Adrenal gland (tissue), 12 donors: ENCODE data around the gene TNRC6B. TPM values are rescaled to one million over a fixed set of nuclear protein-coding genes. Genes with fewer than 3 reads are reported as not detected.

Source experiments
- DNase-seq, 7 donors: peaks; one replicate each; pipeline ENCODE4 v3.0.0-alpha.2; 2019 to 2020
- H3K27ac ChIP-seq, 5 donors: fragments of 200-600 bp; sonication (generic) in 4 of 5; 1 replicate in 3 of 5; 2 replicates in 2 of 5; pipeline versions ENCODE4 v1.5.1 to v1.8.0; 2016 to 2020; ENCODE audit warnings: mild to moderate bottlenecking in 1 of 5
- H3K27me3 ChIP-seq: fragments of 200-600 bp; 2 replicates; pipeline ENCODE4 v1.8.0; 2021
- H3K36me3 ChIP-seq, 2 donors: fragments of 200-600 bp; replicated peaks in 1 of 2; 1 replicate in 1 of 2; 2 replicates in 1 of 2; pipeline versions ENCODE4 v1.5.1 to v1.8.0; 2018 to 2022
- H3K4me1 ChIP-seq, 2 donors: fragments of 200-600 bp; replicated peaks in 1 of 2; 1 replicate in 1 of 2; 2 replicates in 1 of 2; pipeline versions ENCODE4 v1.5.1 to v1.8.0; 2018 to 2021
- H3K4me3 ChIP-seq, 4 donors: fragments of 200-600 bp; sonication (generic) in 3 of 4; one replicate each; pipeline ENCODE4 v1.5.1; 2016 to 2018
- H3K9me3 ChIP-seq, 3 donors: fragments of 200-600 bp; sonication (generic) in 1 of 3; replicated peaks in 1 of 3; 1 replicate in 2 of 3; 2 replicates in 1 of 3; pipeline versions ENCODE4 v1.5.1 to v1.8.0; 2016 to 2021
- POLR2A ChIP-seq, 2 donors: fragments of 450-650 bp; IDR thresholded peaks; one replicate each; pipeline ENCODE4 v1.6.1; 2017; ENCODE audit warnings: antibody characterized with exemption in 2 of 2, mild to moderate bottlenecking in 2 of 2, moderate library complexity in 1 of 2
- WGBS, 4 donors: extraction: QIAGEN DNeasy Blood & Tissue Kit in 2 of 4; methylation state at CpG; one replicate each; pipeline versions ENCODE4 v1.1.5 to v1.1.7; 2013 to 2017; 5-methylcytosine and 5-hydroxymethylcytosine counted together
- intact Hi-C, 2 donors: fragments of 100-400 bp; cut with DNase I; formaldehyde crosslinking; loops; one replicate each; pipeline versions ENCODE4 v1.14.1 to v1.15.0; 2022 to 2023
- polyA plus RNA-seq, 3 donors: library from polyadenylated mRNA; stranded (reverse); fragments of 200-250 nt in 2 of 3; fragments of 350-450 nt in 1 of 3; fragmentation: Illumina TruSeq in 1 of 3; extraction: RNeasy Lipid Tissue Mini Kit (QIAGEN cat#74804) in 1 of 3; gene quantifications; one replicate each; pipeline ENCODE4 v1.2.3, GENCODE V29; 2013 to 2014
- total RNA-seq, 9 donors: library from RNA; depleted of rRNA in 4 of 9; stranded (reverse); fragments of >200 nt in 4 of 9; fragments of 120-200 nt in 1 of 9; fragmentation: NEBNext Ultra II Directional in 1 of 9; extraction: Animal tissue kit (Norgen Biotek cat#: 25700) in 1 of 9; gene quantifications; one replicate each; pipeline versions ENCODE4 v1.1.0 to v1.2.4, GENCODE V29; 2013 to 2023
- TF ChIP-seq, protein P1 (sequence below), 6 experiments: fragments of 450-650 bp in 4 of 6; fragments of 200-600 bp in 2 of 6; sonication (generic) in 1 of 6; IDR thresholded peaks; 1 replicate in 5 of 6; 2 replicates in 1 of 6; pipeline versions ENCODE4 v1.5.1 to v1.8.0; 2016 to 2021; ENCODE audit warnings: antibody characterized with exemption in 6 of 6, mild to moderate bottlenecking in 2 of 6, moderate library complexity in 1 of 6
- donor health status: healthy with polysubstance abuse.
- donor health status: Bipolar disorder and iron deficiency.
- donor health status: DM: yes; HTN: yes; CAD: no.
- donor health status: DM: no; HTN: no; CAD: no.
- donor health status: DM: no; HTN: no; CAD: no.
- donor health status: DM: yes; HTN: yes; CAD: no.

The TNRC6B gene
- total and polyA plus RNA-seq, 12 donors, result 2.8 to 57.6 (median 32.8) TPM

DNA sequence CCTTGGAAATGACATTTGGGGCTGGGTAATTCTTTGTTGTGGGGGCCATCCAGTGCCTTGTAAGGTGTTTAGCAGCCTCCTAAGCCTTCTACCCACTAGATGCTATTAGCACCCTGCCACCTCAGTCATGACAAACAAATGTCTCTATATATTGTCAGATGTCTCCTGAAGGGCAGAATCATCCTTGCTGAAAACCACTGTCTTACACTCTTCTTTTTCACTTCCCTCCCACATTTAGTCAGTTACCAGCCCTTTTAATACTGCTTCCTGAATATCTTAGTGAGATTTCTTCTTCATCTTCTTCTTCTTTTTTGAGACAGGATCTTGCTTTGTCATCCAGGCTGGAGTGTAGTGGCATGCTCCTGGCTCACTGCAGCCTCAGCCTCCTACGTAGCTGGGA is 33.1 kb downstream of the TNRC6B start:
- peak in 1 of 7 donors; percentile 3 for DNase-seq
- Histone ChIP-seq H3K9me3 (no peaks in the 10 kb centered on the region), H3K4me3 (no peak overlapping the region), H3K27me3 (no peaks in the 10 kb centered on the region), H3K27ac (no peak overlapping the region), H3K4me1 (peaks cover 17 to 54% of the 10 kb centered on the region in 2 donors), H3K36me3 (no peaks in the 10 kb centered on the region)
- 75 to 82% (median 79%) methylated on average over 1 of the region's 1 CpG for WGBS, 4 donors
- TF ChIP-seq, protein P1, sequence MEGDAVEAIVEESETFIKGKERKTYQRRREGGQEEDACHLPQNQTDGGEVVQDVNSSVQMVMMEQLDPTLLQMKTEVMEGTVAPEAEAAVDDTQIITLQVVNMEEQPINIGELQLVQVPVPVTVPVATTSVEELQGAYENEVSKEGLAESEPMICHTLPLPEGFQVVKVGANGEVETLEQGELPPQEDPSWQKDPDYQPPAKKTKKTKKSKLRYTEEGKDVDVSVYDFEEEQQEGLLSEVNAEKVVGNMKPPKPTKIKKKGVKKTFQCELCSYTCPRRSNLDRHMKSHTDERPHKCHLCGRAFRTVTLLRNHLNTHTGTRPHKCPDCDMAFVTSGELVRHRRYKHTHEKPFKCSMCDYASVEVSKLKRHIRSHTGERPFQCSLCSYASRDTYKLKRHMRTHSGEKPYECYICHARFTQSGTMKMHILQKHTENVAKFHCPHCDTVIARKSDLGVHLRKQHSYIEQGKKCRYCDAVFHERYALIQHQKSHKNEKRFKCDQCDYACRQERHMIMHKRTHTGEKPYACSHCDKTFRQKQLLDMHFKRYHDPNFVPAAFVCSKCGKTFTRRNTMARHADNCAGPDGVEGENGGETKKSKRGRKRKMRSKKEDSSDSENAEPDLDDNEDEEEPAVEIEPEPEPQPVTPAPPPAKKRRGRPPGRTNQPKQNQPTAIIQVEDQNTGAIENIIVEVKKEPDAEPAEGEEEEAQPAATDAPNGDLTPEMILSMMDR (IDR thresholded peaks at IDR 0.05), result no peak
- no peak for TF ChIP-seq POLR2A (IDR thresholded peaks at IDR 0.05)
- intact Hi-C loops, result no loop called here

DNA sequence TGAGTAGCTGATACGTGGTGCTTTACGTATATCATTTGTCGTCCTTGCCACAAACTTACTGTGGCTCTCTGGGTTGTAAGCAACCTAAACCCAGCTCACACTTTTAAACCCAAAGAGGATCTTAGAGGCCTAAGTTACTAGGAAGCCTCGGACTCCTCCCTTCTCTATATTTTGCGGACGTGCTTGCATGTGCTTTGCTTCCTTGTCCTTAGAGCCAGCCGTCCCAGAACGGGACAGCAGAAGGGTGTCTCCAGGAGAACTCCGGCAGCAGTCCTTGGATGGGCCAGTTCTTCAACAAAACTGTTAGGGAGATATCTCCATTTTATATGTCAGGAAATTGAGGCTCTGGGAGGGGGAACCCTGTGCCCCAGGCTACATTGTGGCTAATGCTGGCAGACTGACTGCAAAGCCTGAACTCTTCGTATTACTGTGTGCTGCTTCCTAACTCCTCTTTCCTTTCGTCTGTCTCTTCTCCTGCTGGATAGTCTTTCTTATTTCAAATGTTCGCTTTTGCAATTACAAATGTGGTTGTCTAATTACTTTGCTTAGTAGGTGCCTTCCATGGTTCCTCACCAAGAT is 33.8 kb downstream of the TNRC6B start:
- intact Hi-C loops, result no loop called here

DNA sequence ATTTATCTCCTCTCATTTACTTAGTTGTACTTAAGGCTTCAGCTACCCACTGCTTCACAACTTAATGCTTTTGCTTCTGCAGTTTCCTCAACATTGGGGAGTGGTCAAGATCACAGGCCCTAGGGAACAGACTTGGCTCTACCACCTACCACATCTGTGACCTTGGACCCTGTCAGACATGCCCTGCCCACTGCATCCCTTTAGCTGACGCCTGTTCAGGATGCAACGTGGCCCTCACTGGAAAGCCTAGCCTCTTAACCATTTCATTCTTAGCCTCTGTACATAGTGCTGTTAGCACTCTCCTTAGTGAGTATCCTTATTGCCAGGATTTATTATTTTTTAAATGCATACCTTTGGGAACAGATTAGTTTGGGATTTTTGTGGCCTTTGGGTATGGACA is 34.4 kb downstream of the TNRC6B start:
- peak in 1 of 7 donors; percentile 16 for DNase-seq
- Histone ChIP-seq H3K36me3 (no peaks in the 10 kb centered on the region), H3K27ac (no peak overlapping the region), H3K4me1 (peaks cover 17 to 54% of the 10 kb centered on the region in 2 donors), H3K9me3 (no peaks in the 10 kb centered on the region), H3K4me3 (no peak overlapping the region), H3K27me3 (no peaks in the 10 kb centered on the region)
- intact Hi-C loops, result no loop called here
- 4 to 14% (median 11%) methylated on average over 2 of the region's 2 CpGs for WGBS, 4 donors
- TF ChIP-seq, protein P1 (IDR thresholded peaks at IDR 0.05), result no peak
- no peak for TF ChIP-seq POLR2A (IDR thresholded peaks at IDR 0.05)

More for the DNA sequence above, 33.8 kb downstream of the TNRC6B start:
- 69 to 85% (median 74%) methylated on average over 12 of the region's 12 CpGs for WGBS, 4 donors
- Histone ChIP-seq H3K27ac (peak overlapping the region in 1 of 5 donors; percentile 14), H3K4me3 (no peak overlapping the region), H3K27me3 (no peaks in the 10 kb centered on the region), H3K9me3 (no peaks in the 10 kb centered on the region), H3K36me3 (no peaks in the 10 kb centered on the region), H3K4me1 (peaks cover 17 to 54% of the 10 kb centered on the region in 2 donors)
- peak in 1 of 7 donors; percentile 11 for DNase-seq
- TF ChIP-seq, protein P1 (IDR thresholded peaks at IDR 0.05), result no peak
- TF ChIP-seq POLR2A (IDR thresholded peaks at IDR 0.05), result no peak

DNA sequence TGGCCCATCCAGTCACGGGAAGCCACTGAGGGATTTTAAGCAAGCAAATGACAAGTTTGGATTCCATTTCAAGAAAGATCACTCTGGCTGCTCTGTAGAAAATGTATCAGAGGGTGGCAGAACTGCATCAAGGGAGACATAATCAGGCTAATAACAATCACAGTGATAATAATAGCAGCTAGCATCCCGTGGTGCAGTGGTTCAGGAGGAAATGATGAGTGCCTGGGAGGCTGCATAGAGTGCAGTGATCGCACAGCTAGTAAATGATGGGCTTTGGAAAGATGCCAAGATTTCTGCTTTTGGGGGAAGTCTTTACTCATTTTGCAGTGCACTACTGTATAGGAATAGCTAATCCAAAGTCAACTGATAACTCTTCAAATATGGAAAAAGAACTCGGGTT is 35.8 kb downstream of the TNRC6B start:
- peak in 1 of 7 donors; percentile 9 for DNase-seq
- no peak overlapping the region for H3K4me3 ChIP-seq
- H3K27me3 ChIP-seq, result no peaks in the 10 kb centered on the region
- 44 to 64% (median 48%) methylated on average over 4 of the region's 4 CpGs for WGBS, 4 donors
- no peaks in the 10 kb centered on the region for H3K36me3 ChIP-seq
- TF ChIP-seq POLR2A (IDR thresholded peaks at IDR 0.05), result no peak
- TF ChIP-seq, protein P1 (IDR thresholded peaks at IDR 0.05), result no peak
- H3K27ac ChIP-seq, result no peak overlapping the region
- intact Hi-C loops, result no loop called here
- no peaks in the 10 kb centered on the region for H3K9me3 ChIP-seq
- peaks cover 17 to 54% of the 10 kb centered on the region in 2 donors for H3K4me1 ChIP-seq
